SK-N-SH (cell line): ENCODE measurements around the gene STK40. TPM values are rescaled to one million over a fixed set of nuclear protein-coding genes. Genes with fewer than 3 reads are reported as not detected.

Experiments used
- CTCF ChIA-PET: fragments of 300-600, 350-600 bp; formaldehyde crosslinking; extraction: SDS; loops from one replicate; lab custom pipeline; 2021; lab: Yijun Ruan, JAX
- POLR2A ChIA-PET: fragments of 350-600 bp; sonication (Branson Sonifier 250); formaldehyde crosslinking; extraction: SDS; loops from one replicate; lab custom pipeline; 2020; ENCODE audit warnings: antibody characterized with exemption, inconsistent platforms; lab: Yijun Ruan, JAX
- DNase-seq: peaks from one replicate; pipeline ENCODE4 v3.0.0; 2012
- H2AFZ ChIP-seq: fragments of 200-600 bp; sonication (generic); 2 replicates; pipeline ENCODE4 v1.8.1; 2016; ENCODE audit warnings: antibody characterized with exemption, mild to moderate bottlenecking, low read depth
- H3F3A ChIP-seq: fragments of 200-600 bp; sonication (generic); replicated peaks from 2 replicates; pipeline ENCODE3; 2016; ENCODE audit warnings: antibody characterized with exemption, mild to moderate bottlenecking; ENCODE audit not compliant: insufficient read depth
- H3K27ac ChIP-seq, 2 experiments: fragments of 200-500 bp in 1 of 2; fragments of 200-600 bp in 1 of 2; sonication (Bioruptor generic) in 1 of 2; sonication (generic), shearing (Covaris generic) in 1 of 2; 2 replicates each; pipeline versions ENCODE4 v1.5.1 to v1.6.1; 2014 to 2016; ENCODE audit warnings: low read depth in 2 of 2, inconsistent platforms in 1 of 2, low read length in 1 of 2, mild to moderate bottlenecking in 1 of 2, mixed read lengths in 1 of 2
- H3K27me3 ChIP-seq: fragments of 200-600 bp; sonication (generic), shearing (Covaris generic); 2 replicates; pipeline ENCODE4 v1.6.1; 2016; ENCODE audit warnings: mixed run types; ENCODE audit not compliant: insufficient read depth
- H3K36me3 ChIP-seq, 2 experiments: fragments of 200-500 bp in 1 of 2; fragments of 200-600 bp in 1 of 2; sonication (Bioruptor generic) in 1 of 2; sonication (generic) in 1 of 2; replicated peaks in 1 of 2; 2 replicates each; pipeline versions ENCODE3 to v1.5.1; 2014 to 2016; ENCODE audit warnings: low read length in 1 of 2, mild to moderate bottlenecking in 1 of 2; ENCODE audit not compliant: insufficient read depth in 2 of 2, control insufficient read depth in 1 of 2
- H3K4me1 ChIP-seq, 2 experiments: fragments of 200-500 bp in 1 of 2; fragments of 200-600 bp in 1 of 2; sonication (Bioruptor generic) in 1 of 2; sonication (generic), shearing (Covaris generic) in 1 of 2; 2 replicates each; pipeline versions ENCODE4 v1.5.1 to v1.6.1; 2014 to 2016; ENCODE audit warnings: low read depth in 1 of 2, low read length in 1 of 2, mixed run types in 1 of 2; ENCODE audit not compliant: insufficient read depth in 2 of 2, control insufficient read depth in 1 of 2
- H3K4me2 ChIP-seq: fragments of 200-600 bp; sonication (generic), shearing (Covaris generic); 2 replicates; pipeline ENCODE4 v1.6.1; 2017; ENCODE audit warnings: mixed run types
- H3K4me3 ChIP-seq, 2 experiments: fragments of 200-500 bp in 1 of 2; fragments of 200-600 bp in 1 of 2; sonication (Bioruptor generic) in 1 of 2; sonication (generic), shearing (Covaris generic) in 1 of 2; 2 replicates each; pipeline versions ENCODE4 v1.5.1 to v1.8.1; 2014 to 2016; ENCODE audit warnings: low read depth in 2 of 2, inconsistent platforms in 1 of 2, low read length in 1 of 2, mild to moderate bottlenecking in 1 of 2, mixed read lengths in 1 of 2, moderate library complexity in 1 of 2
- H3K79me2 ChIP-seq: fragments of 200-600 bp; sonication (generic); 2 replicates; pipeline ENCODE4 v1.8.1; 2017; ENCODE audit warnings: mild to moderate bottlenecking; ENCODE audit not compliant: insufficient read depth
- H3K9ac ChIP-seq: fragments of 200-600 bp; sonication (generic); 2 replicates; pipeline ENCODE4 v1.6.1; 2017; ENCODE audit warnings: mixed run types
- H3K9me2 ChIP-seq: fragments of 200-600 bp; sonication (generic); 2 replicates; pipeline ENCODE4 v1.6.1; 2017; ENCODE audit warnings: mixed run types
- H3K9me3 ChIP-seq: fragments of 200-600 bp; sonication (generic); 2 replicates; pipeline ENCODE4 v1.6.1; 2017; ENCODE audit warnings: mixed run types, mild to moderate bottlenecking, moderate library complexity
- H4K20me1 ChIP-seq: fragments of 200-600 bp; sonication (generic); 2 replicates; pipeline ENCODE4 v1.6.1; 2017; ENCODE audit warnings: mild to moderate bottlenecking, mixed run types; ENCODE audit not compliant: insufficient read depth
- CHD2 ChIP-seq: fragments of 150-350 bp; IDR thresholded peaks from 2 replicates; pipeline ENCODE4 v1.6.1; 2018; ENCODE audit warnings: low read length; ENCODE audit not compliant: partially characterized antibody
- FOXJ3 ChIP-seq: sonication (generic); formaldehyde crosslinking; IDR thresholded peaks from 2 replicates; pipeline ENCODE4 v1.5.1; 2020; ENCODE audit warnings: mild to moderate bottlenecking, missing genetic modification reagents
- FOXM1 ChIP-seq: IDR thresholded peaks from 2 replicates; pipeline ENCODE4 v1.4.0; 2012; ENCODE audit warnings: low read depth, mild to moderate bottlenecking
- GATA2 ChIP-seq: sonication (generic); formaldehyde crosslinking; IDR thresholded peaks from 2 replicates; pipeline ENCODE4 v1.5.0; 2020; ENCODE audit warnings: mild to moderate bottlenecking, missing genetic modification reagents
- NFIC ChIP-seq: IDR thresholded peaks from 2 replicates; pipeline ENCODE4 v1.4.0; 2012; ENCODE audit warnings: borderline replicate concordance
- NRF1 ChIP-seq: IDR thresholded peaks from 2 replicates; pipeline ENCODE4 v1.6.1; 2012; ENCODE audit warnings: low read depth, mild to moderate bottlenecking, low read length
- RAD21 ChIP-seq: IDR thresholded peaks from 2 replicates; pipeline ENCODE4 v1.6.1; 2012; ENCODE audit warnings: mild to moderate bottlenecking, low read length
- RXRA ChIP-seq: IDR thresholded peaks from 2 replicates; pipeline ENCODE4 v1.4.0; 2012; ENCODE audit warnings: low read depth, mild to moderate bottlenecking, borderline replicate concordance
- SIN3A ChIP-seq: IDR thresholded peaks from 2 replicates; pipeline ENCODE4 v1.6.1; 2012; ENCODE audit warnings: low read depth, mild to moderate bottlenecking, low read length, moderate library complexity, borderline replicate concordance
- SMC3 ChIP-seq: IDR thresholded peaks from 2 replicates; pipeline ENCODE4 v1.6.1; 2012; ENCODE audit warnings: low read depth, low read length, improper control_type of control experiment
- TAF1 ChIP-seq: IDR thresholded peaks from 2 replicates; pipeline ENCODE4 v1.6.1; 2012; ENCODE audit warnings: low read depth, mild to moderate bottlenecking, low read length, moderate library complexity, borderline replicate concordance
- TEAD4 ChIP-seq: IDR thresholded peaks from 2 replicates; pipeline ENCODE4 v1.4.0; 2012; ENCODE audit warnings: mild to moderate bottlenecking, borderline replicate concordance; ENCODE audit not compliant: insufficient read depth
- USF1 ChIP-seq: IDR thresholded peaks from 2 replicates; pipeline ENCODE4 v1.4.0; 2012; ENCODE audit warnings: low read depth, borderline replicate concordance
- ZBTB33 ChIP-seq: IDR thresholded peaks from 2 replicates; pipeline ENCODE4 v1.4.0; 2012; ENCODE audit warnings: low read depth, borderline replicate concordance
- WGBS: methylation state at CpG from one replicate; pipeline ENCODE4 v1.1.6; 2017; ENCODE audit warnings: low lambda C conversion rate; 5-methylcytosine and 5-hydroxymethylcytosine counted together
- polyA plus RNA-seq, 3 experiments: library from polyadenylated mRNA; depleted of rRNA; stranded (reverse); fragments of >200 nt; gene quantifications; 2 replicates each; pipeline ENCODE4 v1.2.3, GENCODE V29; 2012

Gene STK40
- polyA plus RNA-seq, 1 of the 3 experiments (the other 2 are of a cell fraction), result 43.3 TPM

- TF ChIP-seq FOXJ3, result no peak
Measured at GRCh38 chr1:36381405-36381804, 4.3 kb downstream of the STK40 start (continued).

GRCh38 chr1:36380782-36381181 lies 4.9 kb downstream of the STK40 start:
- POLR2A ChIA-PET, result no interaction called here
- TF ChIP-seq NRF1, result no peak
- WGBS, result 100% methylated on average over 3 of the region's 3 CpGs

DNA sequence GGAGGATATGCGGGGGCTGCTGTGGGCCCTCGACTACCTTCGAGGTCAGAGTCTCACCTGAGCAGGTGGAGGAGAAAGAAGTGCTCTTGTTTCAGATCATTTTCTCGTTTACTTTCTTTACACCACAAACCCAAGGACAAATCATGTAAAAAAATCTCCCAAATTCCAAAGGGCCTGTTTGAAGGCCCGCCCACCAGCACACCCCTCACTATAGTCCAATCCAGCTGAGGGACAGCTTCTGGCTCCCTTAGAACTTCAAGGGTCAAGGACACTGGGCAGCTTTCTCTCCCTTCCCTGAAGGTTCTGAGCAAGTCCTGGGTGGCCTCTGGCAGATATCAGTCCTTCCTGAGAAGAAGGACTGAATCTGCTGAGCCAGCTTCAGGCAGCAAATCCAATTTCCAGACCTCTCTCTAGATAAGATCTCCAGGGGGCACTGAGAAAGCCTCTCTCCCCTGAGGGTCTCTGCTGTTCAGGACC lies 5.5 kb downstream of the STK40 start:
- ChIA-PET POLR2A (interaction anchor here (0.6 kb wide), 1 partner anchor 48 kb away, joined by 8 read pairs; no protein-coding TSS in a partner anchor), CTCF (interaction anchor here (2.0 to 10.1 kb wide), 2 partner anchors 13 to 38 kb away, joined by 5 to 78 read pairs; no protein-coding TSS in a partner anchor)
- 91% methylated on average over 5 of the region's 5 CpGs for WGBS
- H3K79me2 ChIP-seq, result peaks cover 100% of the 10 kb centered on the region
- peaks cover 0 to 5% of the 10 kb centered on the region in 2 experiments for H3K36me3 ChIP-seq
- peak overlapping the region; percentile 11 to 17; a peak in 2 of 4 replicates for H3K27ac ChIP-seq
- peaks cover 18% of the 10 kb centered on the region for H3F3A ChIP-seq
- H3K9me2 ChIP-seq, result no peaks in the 10 kb centered on the region
- TF ChIP-seq RXRA (no peak), GATA2 (CRISPR knock-in tag) (peak; percentile 55; the same call in 1 of the 2 replicates), USF1 (no peak), SIN3A (no peak)
- H3K9ac ChIP-seq, result no peak overlapping the region
- peaks cover 20 to 28% of the 10 kb centered on the region in 2 experiments for H3K4me1 ChIP-seq
- H3K4me2 ChIP-seq, result peak overlapping the region; percentile 30; the same call in 1 of the 2 replicates
- H4K20me1 ChIP-seq, result peaks cover 64% of the 10 kb centered on the region
- DNase-seq, result peak; percentile 43
- H3K4me3 ChIP-seq, result no peak overlapping the region
- H3K9me3 ChIP-seq, result no peaks in the 10 kb centered on the region
- H2AFZ ChIP-seq, result no peak overlapping the region
- no peaks in the 10 kb centered on the region for H3K27me3 ChIP-seq

More at GRCh38 chr1:36380782-36381181, 4.9 kb downstream of the STK40 start:
- H2AFZ ChIP-seq, result no peak overlapping the region
- H3K79me2 ChIP-seq, result peaks cover 98% of the 10 kb centered on the region
- H3K9ac ChIP-seq, result no peak overlapping the region
- H3K27me3 ChIP-seq, result no peaks in the 10 kb centered on the region
- CTCF ChIA-PET, result interaction anchor here (2.0 to 10.1 kb wide), 2 partner anchors 13 to 39 kb away, joined by 5 to 78 read pairs; no protein-coding TSS in a partner anchor
- no peak overlapping the region for H3K27ac ChIP-seq
- H3K4me3 ChIP-seq, result no peak overlapping the region
- H3K9me2 ChIP-seq, result no peaks in the 10 kb centered on the region
- H3K4me2 ChIP-seq, result peak overlapping the region; percentile 30; the same call in 1 of the 2 replicates
- H3K36me3 ChIP-seq, result peaks cover 0 to 5% of the 10 kb centered on the region in 2 experiments
- no peaks in the 10 kb centered on the region for H3K9me3 ChIP-seq
- H3K4me1 ChIP-seq, result peaks cover 14 to 26% of the 10 kb centered on the region in 2 experiments
- H3F3A ChIP-seq, result peaks cover 12% of the 10 kb centered on the region
- H4K20me1 ChIP-seq, result peaks cover 64% of the 10 kb centered on the region
- DNase-seq, result no peak

GRCh38 chr1:36377791-36378492 lies 7.8 kb downstream of the STK40 start:
- Histone ChIP-seq H2AFZ (no peak overlapping the region), H4K20me1 (peaks cover 43% of the 10 kb centered on the region), H3K9me2 (no peaks in the 10 kb centered on the region), H3F3A (peaks cover 37% of the 10 kb centered on the region), H3K27ac (no peak overlapping the region), H3K9ac (no peak overlapping the region), H3K4me3 (no peak overlapping the region), H3K9me3 (no peaks in the 10 kb centered on the region), H3K36me3 (peaks cover 0 to 5% of the 10 kb centered on the region in 2 experiments), H3K27me3 (no peaks in the 10 kb centered on the region), H3K79me2 (peaks cover 80% of the 10 kb centered on the region), H3K4me1 (peaks cover 30 to 42% of the 10 kb centered on the region in 2 experiments), H3K4me2 (no peak overlapping the region)
- ChIA-PET CTCF (interaction anchor here (1.0 to 10.1 kb wide), 5 partner anchors 10 to 243 kb away, joined by 3 to 78 read pairs (median 3); no protein-coding TSS in a partner anchor), POLR2A (no interaction called here)
- 90% methylated on average over 3 of the region's 4 CpGs for WGBS
- DNase-seq, result no peak
- no peak for TF ChIP-seq NFIC
- TF ChIP-seq RAD21, result no peak
- no peak for TF ChIP-seq SMC3
- no peak for TF ChIP-seq SIN3A
- no peak for TF ChIP-seq TAF1
- no peak for TF ChIP-seq FOXM1
- no peak for TF ChIP-seq CHD2
- TF ChIP-seq USF1, result no peak
- no peak for TF ChIP-seq ZBTB33
- TF ChIP-seq TEAD4, result no peak
